WI38 (cell line): ENCODE results near the gene PPFIBP1.

Source experiments
- H3K4me3 ChIP-seq: 2 replicates; pipeline ENCODE4 v1.5.1; 2011; ENCODE audit warnings: low read depth, mild to moderate bottlenecking, control low read depth, low read length
- TF ChIP-seq, protein P1 (sequence below): IDR thresholded peaks from 2 replicates; pipeline ENCODE4 v1.5.1; 2012; ENCODE audit warnings: low read depth, mild to moderate bottlenecking, control low read depth, low read length

PPFIBP1 gene

GRCh38 chr12:27680619-27681018, 156.6 kb downstream of the PPFIBP1 start:
- no peak overlapping the region for H3K4me3 ChIP-seq
- TF ChIP-seq, protein P1, sequence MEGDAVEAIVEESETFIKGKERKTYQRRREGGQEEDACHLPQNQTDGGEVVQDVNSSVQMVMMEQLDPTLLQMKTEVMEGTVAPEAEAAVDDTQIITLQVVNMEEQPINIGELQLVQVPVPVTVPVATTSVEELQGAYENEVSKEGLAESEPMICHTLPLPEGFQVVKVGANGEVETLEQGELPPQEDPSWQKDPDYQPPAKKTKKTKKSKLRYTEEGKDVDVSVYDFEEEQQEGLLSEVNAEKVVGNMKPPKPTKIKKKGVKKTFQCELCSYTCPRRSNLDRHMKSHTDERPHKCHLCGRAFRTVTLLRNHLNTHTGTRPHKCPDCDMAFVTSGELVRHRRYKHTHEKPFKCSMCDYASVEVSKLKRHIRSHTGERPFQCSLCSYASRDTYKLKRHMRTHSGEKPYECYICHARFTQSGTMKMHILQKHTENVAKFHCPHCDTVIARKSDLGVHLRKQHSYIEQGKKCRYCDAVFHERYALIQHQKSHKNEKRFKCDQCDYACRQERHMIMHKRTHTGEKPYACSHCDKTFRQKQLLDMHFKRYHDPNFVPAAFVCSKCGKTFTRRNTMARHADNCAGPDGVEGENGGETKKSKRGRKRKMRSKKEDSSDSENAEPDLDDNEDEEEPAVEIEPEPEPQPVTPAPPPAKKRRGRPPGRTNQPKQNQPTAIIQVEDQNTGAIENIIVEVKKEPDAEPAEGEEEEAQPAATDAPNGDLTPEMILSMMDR, result no peak

DNA sequence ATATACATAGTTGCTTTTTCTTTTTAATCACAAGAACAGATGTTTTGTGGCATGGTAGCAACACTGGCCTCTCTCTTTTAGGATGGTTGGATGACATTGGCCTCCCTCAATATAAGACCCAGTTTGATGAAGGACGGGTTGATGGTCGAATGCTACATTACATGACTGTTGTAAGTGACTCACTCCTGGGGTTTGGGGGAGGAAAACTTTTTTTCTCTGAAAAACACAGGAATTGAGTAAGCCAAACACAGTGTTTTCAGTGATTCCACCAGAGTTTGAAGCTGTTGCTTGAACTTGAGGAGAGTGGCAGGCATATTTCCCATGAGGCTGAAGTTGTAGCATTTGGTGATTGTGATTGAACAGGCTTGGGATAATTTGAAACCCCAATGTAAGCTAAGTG, 158.5 kb downstream of the PPFIBP1 start:
- TF ChIP-seq, protein P1, result no peak

DNA sequence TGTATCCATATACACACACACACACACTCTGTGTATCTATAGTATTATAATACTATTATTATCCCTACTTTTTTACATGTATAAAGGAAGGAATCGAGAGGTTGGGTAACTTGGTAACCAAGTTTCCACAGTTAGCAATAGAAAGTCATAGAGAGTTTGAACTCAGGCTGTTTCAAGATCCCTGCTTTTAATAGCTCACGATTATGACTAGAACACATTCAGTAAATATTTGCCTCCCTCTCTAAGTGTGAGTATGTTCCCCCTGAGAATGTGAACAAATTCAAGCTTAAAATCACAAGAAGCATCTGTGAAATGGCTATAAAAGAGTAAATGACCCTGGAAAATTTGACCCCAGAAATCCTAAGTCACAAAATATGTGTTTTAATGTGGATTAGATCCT, 161.3 kb downstream of the PPFIBP1 start:
- TF ChIP-seq, protein P1, result no peak
- H3K4me3 ChIP-seq, result no peak overlapping the region

More for the DNA sequence above, 158.5 kb downstream of the PPFIBP1 start:
- H3K4me3 ChIP-seq, result no peak overlapping the region

GRCh38 chr12:27686147-27686546, 162.1 kb downstream of the PPFIBP1 start:
- TF ChIP-seq, protein P1, result no peak

GRCh38 chr12:27688671-27689070, 164.7 kb downstream of the PPFIBP1 start:
- H3K4me3 ChIP-seq, result no peak overlapping the region
- TF ChIP-seq, protein P1, result no peak

More at GRCh38 chr12:27686147-27686546, 162.1 kb downstream of the PPFIBP1 start:
- H3K4me3 ChIP-seq, result no peak overlapping the region

DNA sequence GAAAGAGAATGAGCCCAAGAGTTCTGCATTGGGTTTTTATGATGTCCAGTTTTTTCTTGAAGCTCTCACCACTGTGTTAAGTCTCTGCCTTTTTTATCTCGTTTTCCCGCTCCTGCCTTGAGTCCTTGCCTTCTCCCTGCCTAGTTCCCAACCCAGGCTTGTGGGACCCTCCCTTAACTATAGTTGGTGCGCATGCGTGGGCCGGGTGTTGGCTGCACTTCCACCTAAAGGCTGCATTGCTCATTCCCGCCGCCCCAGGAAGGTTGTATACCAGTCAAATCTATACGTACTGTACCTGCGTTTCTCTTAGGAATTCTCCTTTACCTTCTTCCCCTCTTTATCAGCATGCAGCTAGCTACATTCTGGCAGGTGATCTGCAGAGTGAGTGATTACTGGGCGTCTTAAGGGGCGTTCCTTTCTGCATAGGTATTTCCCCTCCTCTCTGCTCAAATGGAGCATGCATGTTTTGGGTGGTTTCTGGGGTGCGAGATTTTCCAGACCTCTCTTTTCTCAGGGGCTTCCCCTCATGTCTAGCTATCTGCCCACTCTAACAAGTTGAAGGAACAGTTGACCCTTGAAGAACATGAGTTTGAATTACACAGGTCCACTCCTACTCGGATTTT, 165.7 kb downstream of the PPFIBP1 start:
- H3K4me3 ChIP-seq, result no peak overlapping the region
- TF ChIP-seq, protein P1, result no peak

GRCh38 chr12:27693403-27693802, 169.4 kb downstream of the PPFIBP1 start:
- H3K4me3 ChIP-seq, result no peak overlapping the region
- TF ChIP-seq, protein P1, result no peak
